Calu3 (cell line): Measurements from ENCODE around the gene CPNE9. TPM values are rescaled to one million over a fixed set of nuclear protein-coding genes. Genes with fewer than 3 reads are reported as not detected.

Experiments used
- BruUV-seq: library from RNA; stranded (reverse); fragments of 400-500 nt; replicated peaks from 2 replicates; lab custom pipeline; 2021; lab: Mats Ljungman, UMichigan
- CTCF ChIA-PET: fragments of 300-600 bp; sonication (Branson Sonifier 250); formaldehyde crosslinking; loops from one replicate; lab custom pipeline; 2022; ENCODE audit warnings: antibody characterized with exemption; lab: Charles Lee
- DNase-seq: peaks from one replicate; pipeline ENCODE4 v3.0.0; 2022
- H3K27ac Mint-ChIP-seq: one replicate; pipeline ENCODE4 v1.8.0; 2022; ENCODE audit warnings: mixed read lengths; ENCODE audit not compliant: unreplicated experiment
- H3K27me3 Mint-ChIP-seq: one replicate; pipeline ENCODE4 v1.8.0; 2022; ENCODE audit warnings: mixed read lengths; ENCODE audit not compliant: unreplicated experiment
- H3K36me3 Mint-ChIP-seq: one replicate; pipeline ENCODE4 v1.8.0; 2022; ENCODE audit warnings: mild to moderate bottlenecking, moderate library complexity, mixed read lengths; ENCODE audit not compliant: insufficient read depth, unreplicated experiment
- H3K4me1 Mint-ChIP-seq: one replicate; pipeline ENCODE4 v1.8.0; 2022; ENCODE audit warnings: mild to moderate bottlenecking, low read depth, mixed read lengths; ENCODE audit not compliant: unreplicated experiment
- H3K4me3 Mint-ChIP-seq: one replicate; pipeline ENCODE4 v1.8.0; 2022; ENCODE audit warnings: mild to moderate bottlenecking, low read depth, moderate library complexity, mixed read lengths; ENCODE audit not compliant: unreplicated experiment
- H3K9me3 Mint-ChIP-seq: one replicate; pipeline ENCODE4 v1.8.0; 2022; ENCODE audit warnings: low read depth, mixed read lengths; ENCODE audit not compliant: unreplicated experiment
- intact Hi-C: fragments of 100-400 bp; cut with micrococcal nuclease; formaldehyde crosslinking; loops from one replicate; pipeline ENCODE4 v1.10.0; 2022; ENCODE audit not compliant: unreplicated experiment
- total RNA-seq: library from RNA; stranded (reverse); gene quantifications from 2 replicates; pipeline ENCODE4 v1.2.3, GENCODE V29; 2022
- TF ChIP-seq, protein P1 (sequence below): fragments of 200-600 bp; IDR thresholded peaks from one replicate; pipeline ENCODE4 v1.8.0; 2022; ENCODE audit warnings: antibody characterized with exemption; ENCODE audit not compliant: unreplicated experiment

The CPNE9 gene
- total RNA-seq, 1 experiment from 2014 or later = not detected

DNA sequence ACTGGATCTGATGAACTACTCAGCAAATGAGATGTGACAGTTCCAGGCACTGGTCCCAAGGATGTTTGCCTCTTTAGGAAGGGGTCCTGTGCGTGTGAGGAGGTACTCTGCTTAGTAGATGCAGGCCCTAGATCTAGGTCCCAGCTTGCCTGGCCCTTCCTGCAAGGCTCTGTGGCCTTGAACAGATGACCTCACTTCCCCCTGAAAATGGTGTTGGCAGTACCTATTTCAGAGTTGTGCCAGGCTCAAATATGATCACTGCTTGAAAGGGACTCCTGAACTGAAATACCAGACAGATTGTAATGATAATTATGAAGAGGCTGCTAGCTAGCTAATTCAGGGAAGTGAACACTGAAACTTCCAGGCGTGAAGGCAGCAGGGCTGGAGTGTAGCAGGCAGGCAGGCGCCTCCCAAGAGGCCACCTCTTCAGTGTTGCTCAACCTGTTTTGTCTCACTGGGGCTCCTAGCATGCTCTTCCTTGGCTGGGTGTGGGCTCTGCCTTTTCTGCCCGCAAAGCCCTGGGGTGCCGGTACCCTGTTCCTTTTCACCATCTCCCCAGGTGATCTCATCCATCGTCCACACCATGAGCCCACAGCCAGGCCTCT lies 24.1 kb upstream of the CPNE9 start:
- BruUV-seq = no TSS peak
- TF ChIP-seq, protein P1, sequence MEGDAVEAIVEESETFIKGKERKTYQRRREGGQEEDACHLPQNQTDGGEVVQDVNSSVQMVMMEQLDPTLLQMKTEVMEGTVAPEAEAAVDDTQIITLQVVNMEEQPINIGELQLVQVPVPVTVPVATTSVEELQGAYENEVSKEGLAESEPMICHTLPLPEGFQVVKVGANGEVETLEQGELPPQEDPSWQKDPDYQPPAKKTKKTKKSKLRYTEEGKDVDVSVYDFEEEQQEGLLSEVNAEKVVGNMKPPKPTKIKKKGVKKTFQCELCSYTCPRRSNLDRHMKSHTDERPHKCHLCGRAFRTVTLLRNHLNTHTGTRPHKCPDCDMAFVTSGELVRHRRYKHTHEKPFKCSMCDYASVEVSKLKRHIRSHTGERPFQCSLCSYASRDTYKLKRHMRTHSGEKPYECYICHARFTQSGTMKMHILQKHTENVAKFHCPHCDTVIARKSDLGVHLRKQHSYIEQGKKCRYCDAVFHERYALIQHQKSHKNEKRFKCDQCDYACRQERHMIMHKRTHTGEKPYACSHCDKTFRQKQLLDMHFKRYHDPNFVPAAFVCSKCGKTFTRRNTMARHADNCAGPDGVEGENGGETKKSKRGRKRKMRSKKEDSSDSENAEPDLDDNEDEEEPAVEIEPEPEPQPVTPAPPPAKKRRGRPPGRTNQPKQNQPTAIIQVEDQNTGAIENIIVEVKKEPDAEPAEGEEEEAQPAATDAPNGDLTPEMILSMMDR = no peak
- Mint-ChIP-seq H3K27ac (no peak overlapping the region), H3K9me3 (no peaks in the 10 kb centered on the region), H3K36me3 (peaks cover 28% of the 10 kb centered on the region), H3K4me3 (no peak overlapping the region), H3K27me3 (no peaks in the 10 kb centered on the region), H3K4me1 (peaks cover 14% of the 10 kb centered on the region)
- no peak for DNase-seq
- CTCF ChIA-PET = no interaction called here
- intact Hi-C loops = loop anchor here (10.0 kb wide), 1 partner anchor 175 kb away; no protein-coding TSS in a partner anchor

DNA sequence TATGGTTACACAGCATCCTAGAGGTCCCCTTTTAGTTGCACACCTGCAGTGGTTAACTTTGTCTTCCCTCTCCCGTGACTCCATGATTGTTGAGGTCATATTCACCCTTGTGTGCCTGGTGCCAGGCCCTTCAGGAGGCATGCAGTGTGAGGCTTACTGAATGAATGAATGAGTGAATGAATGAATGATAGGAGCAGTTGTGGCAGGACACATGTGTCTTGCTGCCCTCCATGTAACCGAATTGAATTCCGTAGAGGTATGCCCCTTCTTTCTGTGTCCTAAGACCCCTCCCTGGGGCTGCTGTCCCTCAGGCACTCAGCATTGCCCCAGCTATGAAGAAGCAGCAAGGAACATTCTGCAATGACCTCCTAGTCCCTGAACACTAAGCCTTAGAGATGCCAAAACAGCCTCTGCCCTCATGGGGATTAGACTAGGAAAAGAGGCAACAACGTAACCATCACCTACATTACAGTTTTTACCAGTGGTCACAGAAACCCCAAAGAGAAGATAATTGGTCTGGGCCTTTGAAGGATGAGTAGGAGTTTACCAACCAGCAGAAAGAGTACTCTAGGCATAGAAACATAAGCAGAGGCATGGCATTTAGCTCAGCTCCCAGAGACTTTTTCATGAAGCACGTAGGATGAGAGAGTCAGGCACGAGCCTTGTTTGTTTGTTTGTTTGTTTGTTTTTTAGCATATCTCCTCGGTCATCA lies 22.5 kb upstream of the CPNE9 start:
- peaks cover 34% of the 10 kb centered on the region for H3K36me3 Mint-ChIP-seq
- DNase-seq = no peak
- H3K27me3 Mint-ChIP-seq = no peaks in the 10 kb centered on the region
- TF ChIP-seq, protein P1 = no peak
- H3K4me1 Mint-ChIP-seq = peaks cover 14% of the 10 kb centered on the region
- H3K4me3 Mint-ChIP-seq = no peak overlapping the region
- intact Hi-C loops = no loop called here
- CTCF ChIA-PET = no interaction called here
- H3K9me3 Mint-ChIP-seq = no peaks in the 10 kb centered on the region
- H3K27ac Mint-ChIP-seq = no peak overlapping the region
- BruUV-seq = no TSS peak

DNA sequence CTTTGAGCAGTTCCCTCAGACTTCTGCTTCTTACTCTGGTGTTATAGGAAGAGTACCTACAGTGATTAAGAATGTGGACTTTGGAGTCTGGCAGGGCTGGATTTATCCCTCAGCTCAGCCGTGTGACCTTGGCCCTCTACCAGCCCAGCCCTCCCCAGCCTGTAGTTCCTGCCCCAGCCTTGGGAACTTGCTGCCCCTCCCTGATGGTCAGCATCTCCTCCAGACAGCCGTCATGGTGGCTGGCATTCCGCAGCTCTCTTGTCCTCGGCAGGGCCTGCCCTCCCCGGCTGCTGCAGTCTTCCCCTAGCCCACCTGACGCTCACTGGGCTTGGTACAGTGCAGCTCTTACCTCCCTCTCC lies 21.9 kb upstream of the CPNE9 start:
- no peak for DNase-seq
- intact Hi-C loops = no loop called here
- BruUV-seq = no TSS peak
- H3K4me3 Mint-ChIP-seq = no peak overlapping the region
- TF ChIP-seq, protein P1 = no peak
- peaks cover 32% of the 10 kb centered on the region for H3K36me3 Mint-ChIP-seq
- H3K27me3 Mint-ChIP-seq = no peaks in the 10 kb centered on the region
- peaks cover 10% of the 10 kb centered on the region for H3K4me1 Mint-ChIP-seq
- no peak overlapping the region for H3K27ac Mint-ChIP-seq
- no peaks in the 10 kb centered on the region for H3K9me3 Mint-ChIP-seq
- CTCF ChIA-PET = no interaction called here

DNA sequence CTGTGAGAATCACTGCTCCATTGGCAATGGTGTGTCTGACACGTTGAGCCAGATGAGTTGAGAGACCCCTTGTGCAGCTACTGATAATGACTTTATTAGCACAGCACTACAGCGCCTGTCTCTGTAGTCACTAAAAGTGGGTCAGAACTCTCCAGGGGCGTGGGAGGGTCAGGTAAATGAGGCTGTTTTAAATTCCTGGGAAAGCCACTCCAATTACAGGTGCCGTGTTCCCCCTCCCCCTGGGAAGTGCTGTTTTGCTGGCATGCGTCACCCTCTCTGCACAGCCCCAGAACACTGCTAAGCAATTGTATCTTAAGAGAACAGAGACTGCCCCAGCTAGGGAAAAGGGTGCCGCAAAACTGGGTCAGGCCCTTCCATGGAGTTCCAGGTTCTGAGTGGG lies 21.5 kb upstream of the CPNE9 start:
- Mint-ChIP-seq H3K27me3 (no peaks in the 10 kb centered on the region), H3K4me1 (peaks cover 6% of the 10 kb centered on the region), H3K27ac (no peak overlapping the region), H3K9me3 (no peaks in the 10 kb centered on the region), H3K4me3 (no peak overlapping the region), H3K36me3 (peaks cover 28% of the 10 kb centered on the region)
- intact Hi-C loops = no loop called here
- no peak for DNase-seq
- CTCF ChIA-PET = no interaction called here
- BruUV-seq = no TSS peak
- TF ChIP-seq, protein P1 = no peak
